GM20000 (cell line): ENCODE measurements around the gene MTHFR.

Source experiments
- DNase-seq: peaks from one replicate; pipeline ENCODE4 v3.0.0; 2012; ENCODE audit warnings: low spot score
- TF ChIP-seq, protein P1 (sequence below): IDR thresholded peaks from 2 replicates; pipeline ENCODE4 v1.5.1; 2012; ENCODE audit warnings: mild to moderate bottlenecking, control low read depth; ENCODE audit errors: extremely low read depth, missing control alignments

The MTHFR gene

DNA sequence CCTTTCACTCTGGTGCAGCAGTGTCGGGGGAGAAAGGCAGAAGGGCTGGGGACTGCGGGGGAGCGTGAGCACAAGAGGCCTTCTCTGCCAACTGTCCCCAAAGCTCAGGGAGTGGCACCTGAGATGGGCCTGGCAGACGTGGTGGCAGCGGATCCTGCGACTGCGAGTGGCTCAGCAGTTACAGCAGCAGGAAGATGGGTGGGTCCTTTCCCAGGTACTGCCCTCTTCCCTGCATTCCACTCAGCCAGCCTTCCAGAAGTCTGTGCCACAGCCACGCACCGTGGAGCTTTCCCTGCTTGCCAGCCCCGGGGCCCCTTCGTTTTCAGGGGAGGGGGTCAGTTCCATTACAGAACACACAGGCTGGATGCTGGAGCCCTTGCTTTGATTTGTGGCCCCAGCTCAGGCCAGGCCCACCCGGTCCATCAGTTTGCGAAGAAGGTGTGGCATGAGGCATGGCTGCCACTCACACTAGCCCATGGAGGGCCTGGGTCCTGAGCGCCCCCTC lies 17.2 kb downstream of the MTHFR start:
- no peak for DNase-seq
- TF ChIP-seq, protein P1, sequence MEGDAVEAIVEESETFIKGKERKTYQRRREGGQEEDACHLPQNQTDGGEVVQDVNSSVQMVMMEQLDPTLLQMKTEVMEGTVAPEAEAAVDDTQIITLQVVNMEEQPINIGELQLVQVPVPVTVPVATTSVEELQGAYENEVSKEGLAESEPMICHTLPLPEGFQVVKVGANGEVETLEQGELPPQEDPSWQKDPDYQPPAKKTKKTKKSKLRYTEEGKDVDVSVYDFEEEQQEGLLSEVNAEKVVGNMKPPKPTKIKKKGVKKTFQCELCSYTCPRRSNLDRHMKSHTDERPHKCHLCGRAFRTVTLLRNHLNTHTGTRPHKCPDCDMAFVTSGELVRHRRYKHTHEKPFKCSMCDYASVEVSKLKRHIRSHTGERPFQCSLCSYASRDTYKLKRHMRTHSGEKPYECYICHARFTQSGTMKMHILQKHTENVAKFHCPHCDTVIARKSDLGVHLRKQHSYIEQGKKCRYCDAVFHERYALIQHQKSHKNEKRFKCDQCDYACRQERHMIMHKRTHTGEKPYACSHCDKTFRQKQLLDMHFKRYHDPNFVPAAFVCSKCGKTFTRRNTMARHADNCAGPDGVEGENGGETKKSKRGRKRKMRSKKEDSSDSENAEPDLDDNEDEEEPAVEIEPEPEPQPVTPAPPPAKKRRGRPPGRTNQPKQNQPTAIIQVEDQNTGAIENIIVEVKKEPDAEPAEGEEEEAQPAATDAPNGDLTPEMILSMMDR, result no peak

GRCh38 chr1:11787804-11788436 lies 17.8 kb downstream of the MTHFR start:
- no peak for DNase-seq
- TF ChIP-seq, protein P1, result no peak

DNA sequence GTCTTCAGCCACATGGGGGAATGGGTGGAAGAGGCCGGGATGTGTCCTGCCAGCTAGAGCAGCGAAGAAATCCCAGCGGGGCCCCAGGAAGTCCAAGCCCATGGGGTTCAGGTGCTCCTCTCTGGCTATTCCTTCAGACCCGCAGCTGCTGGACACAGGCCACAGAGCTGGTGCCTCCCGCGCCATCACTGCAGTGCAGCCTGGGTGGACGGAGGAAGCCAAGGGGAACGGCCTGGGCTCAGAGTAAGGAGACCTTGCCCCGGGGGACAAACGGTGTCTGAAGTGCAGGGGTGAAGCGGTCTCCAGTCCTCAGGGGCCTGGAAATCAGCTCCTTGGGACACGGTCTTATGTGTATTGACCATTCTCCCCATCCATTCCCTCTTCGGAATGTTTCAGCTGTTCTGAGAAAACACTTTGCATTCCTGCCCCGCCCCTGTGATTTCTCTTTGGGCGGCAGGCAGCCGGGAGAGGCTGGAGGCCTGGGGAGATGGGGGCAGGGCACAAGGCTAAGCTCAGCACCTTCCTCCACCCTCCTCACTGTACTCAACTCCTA lies 18.4 kb downstream of the MTHFR start:
- TF ChIP-seq, protein P1, result no peak
- no peak for DNase-seq

GRCh38 chr1:11786168-11786567 lies 19.6 kb downstream of the MTHFR start:
- TF ChIP-seq, protein P1, result no peak
- no peak for DNase-seq

DNA sequence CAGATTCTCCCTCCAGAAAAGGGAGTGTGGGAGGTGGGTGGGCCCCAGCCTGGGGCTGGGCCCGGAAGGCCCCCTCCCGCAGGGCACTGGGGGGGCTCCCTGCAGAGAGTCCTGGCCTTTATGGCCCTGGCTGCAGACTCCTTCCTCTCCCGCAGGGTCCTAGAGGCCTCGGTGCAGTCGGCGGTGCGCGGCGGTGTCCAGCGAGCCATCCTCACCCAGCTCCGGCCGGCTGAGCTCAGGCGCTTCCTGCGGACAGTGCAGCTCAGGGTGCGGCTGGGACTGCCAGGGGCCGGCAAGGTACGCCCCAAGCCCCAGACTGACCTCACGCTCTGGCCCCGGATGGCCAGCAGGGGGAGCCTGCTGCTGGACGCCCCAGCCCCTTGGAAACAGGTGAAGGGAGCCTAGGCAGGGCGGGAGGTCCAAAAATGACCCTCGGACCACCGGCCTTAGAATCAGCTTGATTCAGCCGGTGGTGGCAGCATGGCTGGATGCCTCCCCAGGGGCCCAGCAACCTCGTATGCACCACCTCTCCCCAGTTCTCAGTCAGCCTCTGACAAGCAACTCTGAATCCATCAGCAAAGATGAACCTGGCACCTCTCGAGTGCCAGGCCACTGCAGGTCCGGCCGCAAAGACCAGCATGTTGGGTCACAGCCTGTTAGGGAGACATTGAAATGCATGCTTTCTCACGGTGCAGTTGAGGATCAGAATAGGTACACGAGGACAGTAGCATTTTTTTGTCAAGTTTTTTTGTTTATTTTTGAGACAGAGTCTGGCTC lies 20.6 kb downstream of the MTHFR start:
- TF ChIP-seq, protein P1, result peak; percentile 95
- peak; percentile 85 for DNase-seq

GRCh38 chr1:11784256-11784992 lies 21.3 kb downstream of the MTHFR start:
- TF ChIP-seq, protein P1, result no peak
- no peak for DNase-seq
